ENCODE data around the gene HEATR3.
"Not testable (repeated sequence)": the region's sequence is repeated elsewhere in the genome, so short reads cannot be mapped to it uniquely, and the experiment has no call there.

Gene HEATR3

GRCh38 chr16:50114357-50115129, 48.8 kb downstream of the HEATR3 start:
- DNase-seq, result no peak

GRCh38 chr16:50120711-50121110, 54.9 kb downstream of the HEATR3 start:
- DNase-seq, result no peak

- DNase-seq, result no peak
These were observed 55.5 kb downstream of the HEATR3 start for GRCh38 chr16:50121278-50121677.

GRCh38 chr16:50121721-50122445, 56.1 kb downstream of the HEATR3 start:
- no peak for DNase-seq

GRCh38 chr16:50123417-50123816, 57.6 kb downstream of the HEATR3 start:
- no peak for DNase-seq

GRCh38 chr16:50124769-50125168, 59.0 kb downstream of the HEATR3 start:
- no peak for DNase-seq

- no peak for DNase-seq
These were observed 60.4 kb downstream of the HEATR3 start for GRCh38 chr16:50126183-50126582.

GRCh38 chr16:50132571-50132970, 66.8 kb downstream of the HEATR3 start:
- DNase-seq, result not testable (repeated sequence)

GRCh38 chr16:50133214-50133613, 67.4 kb downstream of the HEATR3 start:
- DNase-seq, result no peak

- DNase-seq, result no peak
These were observed 70.6 kb downstream of the HEATR3 start for GRCh38 chr16:50136399-50136798.

- DNase-seq, result no peak
These were observed 71.5 kb downstream of the HEATR3 start for GRCh38 chr16:50137268-50137667.

- no peak for DNase-seq
These were observed 73.8 kb downstream of the HEATR3 start for GRCh38 chr16:50139580-50139979.

- DNase-seq, result no peak
These were observed 78.4 kb downstream of the HEATR3 start for GRCh38 chr16:50144211-50144610.

- no peak for DNase-seq
These were observed 81.0 kb downstream of the HEATR3 start for GRCh38 chr16:50146479-50147435.

GRCh38 chr16:50151322-50151721, 85.6 kb downstream of the HEATR3 start:
- DNase-seq, result no peak

- DNase-seq, result no peak
These were observed 86.0 kb downstream of the HEATR3 start for GRCh38 chr16:50151756-50152155.

GRCh38 chr16:50152351-50152806, 86.6 kb downstream of the HEATR3 start:
- DNase-seq, result peak; percentile 66

GRCh38 chr16:50152807-50153595, 87.2 kb downstream of the HEATR3 start, which contains the start of gene TENT4B:
Gene TENT4B, plus strand, starts transcription at chr16:50153306. Its CDS starts 316 bp downstream, at chr16:50153622.
- peak; percentile 90 for DNase-seq

GRCh38 chr16:50153596-50154419, 88.0 kb downstream of the HEATR3 start:
- peak; percentile 71 for DNase-seq

GRCh38 chr16:50154420-50154950, 88.7 kb downstream of the HEATR3 start:
- DNase-seq, result peak; percentile 36

GRCh38 chr16:50155925-50156324, 90.2 kb downstream of the HEATR3 start:
- DNase-seq, result no peak
